IgD-negative memory B cell (primary cell): Measurements from ENCODE around the gene TECR. TPM values are rescaled to one million over a fixed set of nuclear protein-coding genes. Genes with fewer than 3 reads are reported as not detected.

Source experiments
- H3K27ac Mint-ChIP-seq, 3 donors: one replicate each; pipeline ENCODE4 v1.8.0; 2020 to 2022; ENCODE audit warnings: mild to moderate bottlenecking in 3 of 3, mixed read lengths in 3 of 3, moderate library complexity in 1 of 3
- H3K27me3 Mint-ChIP-seq: one replicate; pipeline ENCODE4 v1.8.0; 2021; ENCODE audit warnings: mixed read lengths
- H3K36me3 Mint-ChIP-seq: one replicate; pipeline ENCODE4 v1.8.0; 2020; ENCODE audit warnings: mild to moderate bottlenecking, mixed read lengths
- H3K4me1 Mint-ChIP-seq, 3 donors: one replicate each; pipeline ENCODE4 v1.8.0; 2020 to 2022; ENCODE audit warnings: mixed read lengths in 3 of 3, mild to moderate bottlenecking in 1 of 3
- H3K4me3 Mint-ChIP-seq, 4 donors: one replicate each; pipeline ENCODE4 v1.8.0; 2020 to 2022; ENCODE audit warnings: mild to moderate bottlenecking in 4 of 4, mixed read lengths in 4 of 4, moderate library complexity in 3 of 4
- H3K9me3 Mint-ChIP-seq, 3 donors: one replicate each; pipeline ENCODE4 v1.8.0; 2020 to 2021; ENCODE audit warnings: mixed read lengths in 3 of 3, mild to moderate bottlenecking in 1 of 3
- polyA plus RNA-seq: library from polyadenylated mRNA; unstranded; fragments of 300-500 nt; fragmentation: Illumina TruSeq; gene quantifications from one replicate; pipeline ENCODE4 v1.2.3, GENCODE V29; 2021

The TECR gene, protein sequence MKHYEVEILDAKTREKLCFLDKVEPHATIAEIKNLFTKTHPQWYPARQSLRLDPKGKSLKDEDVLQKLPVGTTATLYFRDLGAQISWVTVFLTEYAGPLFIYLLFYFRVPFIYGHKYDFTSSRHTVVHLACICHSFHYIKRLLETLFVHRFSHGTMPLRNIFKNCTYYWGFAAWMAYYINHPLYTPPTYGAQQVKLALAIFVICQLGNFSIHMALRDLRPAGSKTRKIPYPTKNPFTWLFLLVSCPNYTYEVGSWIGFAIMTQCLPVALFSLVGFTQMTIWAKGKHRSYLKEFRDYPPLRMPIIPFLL
- 145 TPM for polyA plus RNA-seq

DNA sequence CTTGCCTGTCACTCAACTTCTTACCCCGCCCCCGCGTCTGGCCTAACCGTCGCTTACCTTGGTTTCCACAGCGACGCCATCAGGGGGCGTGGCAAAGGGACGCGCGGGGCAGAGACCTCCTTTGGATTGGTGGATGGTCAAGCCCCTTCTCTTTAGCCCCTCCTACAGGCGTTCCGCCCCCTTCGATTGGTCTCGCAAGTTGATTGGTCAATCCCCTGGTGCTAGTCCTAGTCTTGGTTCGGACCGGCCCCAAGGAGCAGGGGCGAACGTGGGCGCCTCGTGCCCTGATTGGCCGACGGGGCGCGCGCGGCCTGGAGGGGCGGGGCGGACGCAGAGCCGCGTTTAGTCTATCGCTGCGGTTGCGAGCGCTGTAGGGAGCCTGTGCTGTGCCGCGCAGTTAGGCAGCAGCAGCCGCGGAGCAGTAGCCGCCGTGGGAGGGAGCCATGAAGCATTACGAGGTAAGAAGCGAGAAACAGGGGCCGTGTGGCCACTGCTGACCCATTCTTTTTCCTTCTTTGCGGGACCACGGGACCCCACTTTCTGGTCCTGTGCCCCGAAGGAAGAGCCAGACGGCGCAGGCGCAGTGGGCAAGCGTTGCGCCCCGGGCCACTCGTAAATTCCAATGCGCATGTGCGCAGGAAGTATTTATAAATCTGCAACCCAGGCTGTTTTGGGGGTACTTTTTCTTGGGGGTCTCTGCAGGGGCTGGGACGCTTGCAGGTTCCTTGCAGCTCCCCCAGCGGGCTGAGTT, at the start of gene TECR:
TSS of gene TECR (plus strand) at position 341 of the 751 bp plus-strand sequence. CDS start at position 444, 103 bp downstream.
- Mint-ChIP-seq H3K27me3 (no peaks in the 10 kb centered on the region), H3K36me3 (peaks cover 2% of the 10 kb centered on the region), H3K27ac (peak within 1 kb of the TSS; percentile 82 to 99 (median 98)), H3K9me3 (no peaks in the 10 kb centered on the region), H3K4me3 (peak within 1 kb of the TSS; percentile 93 to 99 (median 97)), H3K4me1 (peaks cover 5 to 17% (median 14%) of the 10 kb centered on the region in 3 donors)

DNA sequence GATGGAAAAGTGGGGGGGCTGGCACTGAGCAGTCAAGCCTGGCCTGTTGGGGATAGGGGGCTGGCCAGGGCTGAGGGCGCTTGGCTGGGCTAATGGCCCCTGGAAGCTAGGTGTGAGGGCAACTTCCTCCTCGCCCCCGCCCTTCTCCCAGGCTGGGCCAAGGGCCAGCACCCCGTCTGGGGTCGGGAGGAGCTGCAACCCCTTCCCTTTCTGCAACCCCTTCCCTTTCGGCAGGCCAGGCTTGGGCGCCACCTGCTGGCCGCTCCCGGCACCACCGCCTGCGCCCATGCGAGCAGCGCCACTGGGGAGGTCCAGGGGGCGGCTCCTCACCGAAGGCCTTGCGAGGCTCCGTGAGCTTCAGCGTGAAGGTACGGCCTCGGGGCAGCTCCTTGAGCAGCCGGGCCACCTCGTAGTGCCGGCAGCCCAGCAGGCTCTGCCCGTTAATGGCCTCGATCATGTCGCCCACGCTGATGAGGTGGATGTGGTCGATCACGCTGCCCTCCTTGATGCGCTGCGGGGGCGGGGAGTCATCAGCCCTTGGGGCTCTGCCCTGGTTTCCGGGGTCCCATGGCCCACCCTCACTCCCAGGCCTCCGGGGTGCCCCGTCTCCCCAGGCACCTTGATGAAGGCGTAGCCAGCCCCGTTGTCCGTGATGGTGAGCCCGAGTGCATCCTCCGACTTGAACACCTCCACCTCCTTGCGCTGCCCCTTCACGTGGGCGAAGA, 49.3 kb upstream of the TECR start:
- H3K4me1 Mint-ChIP-seq: peaks cover 0 to 7% (median 2%) of the 10 kb centered on the region in 3 donors
- peaks cover 2% of the 10 kb centered on the region for H3K36me3 Mint-ChIP-seq
- H3K9me3 Mint-ChIP-seq: no peaks in the 10 kb centered on the region
- peaks cover 7% of the 10 kb centered on the region for H3K27me3 Mint-ChIP-seq
- H3K4me3 Mint-ChIP-seq: peak overlapping the region in 1 of 4 donors; percentile 44
- H3K27ac Mint-ChIP-seq: no peak overlapping the region

DNA sequence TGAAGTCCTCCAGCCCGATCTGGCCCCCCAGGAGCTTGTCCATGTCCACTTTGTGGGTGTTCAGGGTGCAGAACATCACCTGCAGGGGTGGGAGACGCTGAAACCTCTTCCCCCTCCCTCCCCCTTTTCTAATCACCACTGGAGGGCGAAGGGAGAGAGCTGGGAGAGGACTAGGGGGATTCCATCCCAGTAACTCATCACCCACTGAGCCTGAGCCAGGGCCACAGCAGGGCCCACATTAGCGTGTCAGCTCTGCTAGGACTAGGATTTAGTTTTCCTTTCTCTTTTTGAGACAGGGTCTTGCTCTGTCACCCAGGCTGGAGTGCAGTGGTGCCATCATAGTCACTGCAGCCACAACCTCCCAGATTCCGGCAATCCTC, 48.7 kb upstream of the TECR start:
- H3K27me3 Mint-ChIP-seq: peaks cover 4% of the 10 kb centered on the region
- H3K9me3 Mint-ChIP-seq: no peaks in the 10 kb centered on the region
- peak overlapping the region in 1 of 4 donors; percentile 44 for H3K4me3 Mint-ChIP-seq
- H3K27ac Mint-ChIP-seq: no peak overlapping the region
- peaks cover 2% of the 10 kb centered on the region for H3K36me3 Mint-ChIP-seq
- H3K4me1 Mint-ChIP-seq: peaks cover 0 to 7% (median 2%) of the 10 kb centered on the region in 3 donors

DNA sequence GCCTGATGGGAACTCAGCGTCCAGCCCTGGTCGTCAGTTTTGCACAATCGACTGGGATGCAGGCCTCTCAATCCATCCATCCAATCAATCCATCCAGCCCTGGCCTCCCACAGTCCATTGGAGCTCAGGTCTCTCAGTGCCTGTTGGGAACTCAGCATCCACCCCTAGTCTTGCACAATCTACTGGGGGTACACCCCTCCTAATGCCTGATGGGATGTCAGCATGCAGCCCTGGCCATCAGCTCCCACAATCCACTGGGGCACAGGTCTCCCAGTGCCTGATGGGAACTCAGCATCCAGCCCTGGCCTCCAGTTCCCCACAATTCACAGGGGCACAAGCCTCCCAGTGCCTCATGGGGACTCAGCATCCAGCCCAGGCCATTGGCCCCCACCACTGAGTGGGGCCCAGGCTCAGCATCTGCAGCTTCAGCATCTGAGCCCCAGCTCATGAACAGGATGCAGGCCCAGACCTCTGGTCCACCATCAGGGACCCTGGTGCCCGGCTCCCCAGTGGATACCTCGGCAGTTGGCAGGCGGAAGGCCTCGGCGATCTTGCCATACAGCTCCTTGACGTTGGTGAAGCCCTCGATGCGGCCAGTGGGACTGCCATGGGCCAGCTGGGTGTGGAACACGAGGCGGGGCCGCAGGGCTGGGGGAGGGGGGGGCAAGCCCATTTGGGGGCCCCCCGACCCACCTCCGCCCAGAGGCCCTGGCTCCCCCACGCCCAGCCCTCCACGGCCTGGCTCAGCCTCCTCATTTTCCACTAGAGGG, 47.0 kb upstream of the TECR start:
- peak overlapping the region in 1 of 4 donors; percentile 28 for H3K4me3 Mint-ChIP-seq
- H3K27ac Mint-ChIP-seq: no peak overlapping the region
- no peaks in the 10 kb centered on the region for H3K9me3 Mint-ChIP-seq
- H3K27me3 Mint-ChIP-seq: no peaks in the 10 kb centered on the region
- H3K4me1 Mint-ChIP-seq: peaks cover 3 to 5% (median 5%) of the 10 kb centered on the region in 3 donors
- no peaks in the 10 kb centered on the region for H3K36me3 Mint-ChIP-seq

DNA sequence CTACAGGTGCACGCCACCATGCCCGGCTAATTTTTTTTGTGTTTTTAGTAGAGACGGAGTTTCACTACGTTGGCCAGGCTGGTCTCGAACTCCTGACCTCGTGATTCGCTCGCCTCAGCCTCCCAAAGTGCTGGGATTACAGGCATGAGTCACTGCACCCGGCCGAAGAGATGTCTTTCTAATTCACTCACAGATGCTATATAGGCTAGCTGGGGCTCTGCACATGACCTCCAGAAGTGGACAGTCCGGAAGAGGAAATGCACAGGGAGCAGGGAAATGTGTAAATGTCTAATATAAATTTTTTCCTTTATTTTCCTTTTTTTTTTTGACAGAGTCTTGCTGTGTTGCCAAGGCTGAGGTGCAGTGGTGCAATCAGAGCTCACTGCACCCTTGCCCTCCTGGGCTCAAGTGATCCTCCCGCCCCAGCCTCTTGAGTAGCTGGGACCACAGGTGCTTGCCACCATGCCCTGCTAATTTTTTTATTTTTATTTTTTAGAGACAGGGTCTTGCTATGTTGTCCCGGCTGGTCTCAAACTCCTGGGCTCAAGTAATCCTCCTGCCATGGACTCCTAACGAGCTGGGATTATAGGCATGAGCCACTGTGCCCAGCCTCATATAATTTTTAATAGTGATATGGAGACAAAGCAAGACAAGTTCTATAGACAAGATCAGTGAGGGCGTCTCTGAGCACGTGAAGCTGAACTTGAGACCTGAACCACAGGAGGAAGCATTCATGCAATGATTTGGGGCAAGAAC, 41.8 kb upstream of the TECR start:
- Mint-ChIP-seq H3K4me3 (no peak overlapping the region), H3K36me3 (peaks cover 3% of the 10 kb centered on the region), H3K4me1 (peaks cover 2 to 5% (median 3%) of the 10 kb centered on the region in 3 donors), H3K27me3 (no peaks in the 10 kb centered on the region), H3K27ac (no peak overlapping the region), H3K9me3 (no peaks in the 10 kb centered on the region)

DNA sequence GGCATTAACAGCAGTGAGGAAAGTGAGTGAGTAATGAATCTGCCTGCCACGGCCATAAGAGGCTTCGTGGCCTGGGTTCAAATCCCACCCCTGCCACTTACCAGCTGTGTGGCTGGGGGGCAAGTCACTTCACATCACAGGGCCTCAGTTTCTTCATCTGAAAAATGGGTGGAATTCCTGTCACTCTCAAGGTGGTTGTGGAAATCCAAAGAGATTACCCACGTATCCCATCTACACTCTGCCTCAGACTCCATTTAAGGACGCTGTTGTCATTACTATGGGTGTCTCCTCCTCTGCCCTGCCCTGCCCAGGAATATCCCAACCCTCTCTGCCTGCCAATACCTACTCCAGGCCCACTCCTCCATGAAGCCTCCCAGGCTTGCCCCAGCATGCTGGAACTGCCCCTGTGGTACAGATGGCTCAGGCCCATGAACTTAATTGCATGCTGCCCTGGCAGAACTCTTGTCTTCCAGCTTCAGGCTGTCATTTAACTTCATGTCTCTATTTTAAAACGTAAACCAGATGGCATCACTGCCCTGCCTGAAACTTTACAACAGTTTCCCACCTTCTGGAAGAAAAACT, 36.5 kb upstream of the TECR start:
- Mint-ChIP-seq H3K27ac (no peak overlapping the region), H3K36me3 (peaks cover 3% of the 10 kb centered on the region), H3K4me3 (peak overlapping the region in 1 of 4 donors; percentile 47), H3K4me1 (peaks cover 5 to 13% (median 13%) of the 10 kb centered on the region in 3 donors), H3K27me3 (no peaks in the 10 kb centered on the region), H3K9me3 (no peaks in the 10 kb centered on the region)

DNA sequence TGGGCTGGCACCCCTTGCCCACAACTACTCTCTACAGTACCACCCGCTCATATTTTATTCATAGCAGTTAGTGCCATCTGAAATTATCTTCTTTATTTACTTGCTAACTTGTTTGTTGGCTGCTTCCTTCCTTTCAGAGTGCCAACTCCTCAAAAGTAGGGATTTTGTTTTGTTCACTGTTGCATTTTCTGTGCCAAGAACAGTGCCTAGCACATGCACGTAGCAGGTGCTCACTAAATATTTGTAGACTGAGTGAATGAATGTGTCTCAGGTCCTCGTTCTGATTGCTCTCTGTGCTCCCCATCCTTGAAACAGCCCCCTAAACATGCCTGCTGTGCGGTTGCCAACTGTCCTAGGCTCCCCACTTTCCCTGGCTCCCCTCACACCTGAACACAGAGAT, 35.0 kb upstream of the TECR start:
- H3K4me1 Mint-ChIP-seq: peaks cover 5 to 13% (median 13%) of the 10 kb centered on the region in 3 donors
- H3K9me3 Mint-ChIP-seq: no peaks in the 10 kb centered on the region
- peak overlapping the region; percentile 25 to 92 (median 72) for H3K4me3 Mint-ChIP-seq
- H3K27me3 Mint-ChIP-seq: no peaks in the 10 kb centered on the region
- H3K36me3 Mint-ChIP-seq: peaks cover 2% of the 10 kb centered on the region
- no peak overlapping the region for H3K27ac Mint-ChIP-seq

DNA sequence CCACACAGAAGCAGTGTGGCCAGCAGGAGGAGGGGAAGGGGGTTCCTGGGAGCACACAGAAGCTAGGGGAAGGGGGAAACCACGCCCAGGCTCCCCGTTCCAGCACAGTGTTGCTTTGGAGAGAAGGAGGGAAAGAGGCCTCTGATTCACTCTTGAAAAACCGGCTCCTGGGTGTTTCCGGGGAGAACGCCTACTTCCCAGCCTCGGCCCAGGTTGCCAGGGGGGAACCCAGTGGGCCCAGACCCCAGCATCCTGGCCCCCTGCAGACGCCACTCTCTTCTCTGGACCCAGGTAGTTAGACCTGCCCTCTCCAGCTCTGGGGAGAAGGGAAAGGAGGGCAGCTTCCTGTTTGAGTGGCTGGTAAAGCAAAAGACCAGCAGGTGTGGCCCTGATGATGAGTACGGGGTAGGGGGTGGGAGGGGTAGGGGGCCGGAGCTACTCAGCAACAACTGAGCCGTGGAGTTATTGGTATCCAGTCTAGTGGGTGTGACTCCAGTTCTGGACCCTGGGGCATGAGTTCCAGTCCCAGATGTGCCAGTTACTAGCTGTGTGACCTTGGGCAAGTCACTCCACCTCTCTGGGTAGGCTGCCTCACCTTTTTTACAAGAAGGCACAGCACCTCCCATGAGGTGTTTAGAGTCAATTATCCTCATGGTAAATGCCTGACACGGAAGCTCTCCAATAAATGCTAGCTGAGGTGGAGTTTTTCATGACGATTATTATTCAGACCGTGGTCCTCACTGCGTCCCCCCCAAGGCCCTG, 34.3 kb upstream of the TECR start:
- Mint-ChIP-seq H3K27ac (peak overlapping the region in 1 of 3 donors; percentile 77), H3K4me3 (peak overlapping the region; percentile 79 to 92 (median 81)), H3K36me3 (peaks cover 1% of the 10 kb centered on the region), H3K9me3 (no peaks in the 10 kb centered on the region), H3K4me1 (peaks cover 5 to 13% (median 13%) of the 10 kb centered on the region in 3 donors), H3K27me3 (no peaks in the 10 kb centered on the region)

DNA sequence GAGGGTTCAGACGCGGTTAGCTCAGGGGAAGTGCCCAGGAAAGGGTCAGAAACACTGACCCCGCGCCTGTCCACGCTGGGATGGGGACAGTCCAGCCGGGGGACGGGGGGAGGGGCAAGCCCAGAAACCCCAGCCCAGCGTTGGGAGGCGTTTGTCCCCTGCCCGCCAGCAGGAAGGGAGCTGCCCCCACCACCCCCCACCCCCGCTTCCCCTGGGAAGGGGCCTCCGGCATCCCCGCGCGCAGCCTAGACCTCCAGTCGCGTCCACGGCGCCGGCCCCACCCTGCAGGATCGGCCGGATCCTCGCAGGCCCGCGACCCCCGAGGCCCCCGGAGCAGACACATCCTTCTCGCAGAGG, 33.7 kb upstream of the TECR start:
- H3K9me3 Mint-ChIP-seq: no peaks in the 10 kb centered on the region
- H3K4me3 Mint-ChIP-seq: peak overlapping the region; percentile 79 to 92 (median 81)
- peak overlapping the region in 1 of 3 donors; percentile 77 for H3K27ac Mint-ChIP-seq

DNA sequence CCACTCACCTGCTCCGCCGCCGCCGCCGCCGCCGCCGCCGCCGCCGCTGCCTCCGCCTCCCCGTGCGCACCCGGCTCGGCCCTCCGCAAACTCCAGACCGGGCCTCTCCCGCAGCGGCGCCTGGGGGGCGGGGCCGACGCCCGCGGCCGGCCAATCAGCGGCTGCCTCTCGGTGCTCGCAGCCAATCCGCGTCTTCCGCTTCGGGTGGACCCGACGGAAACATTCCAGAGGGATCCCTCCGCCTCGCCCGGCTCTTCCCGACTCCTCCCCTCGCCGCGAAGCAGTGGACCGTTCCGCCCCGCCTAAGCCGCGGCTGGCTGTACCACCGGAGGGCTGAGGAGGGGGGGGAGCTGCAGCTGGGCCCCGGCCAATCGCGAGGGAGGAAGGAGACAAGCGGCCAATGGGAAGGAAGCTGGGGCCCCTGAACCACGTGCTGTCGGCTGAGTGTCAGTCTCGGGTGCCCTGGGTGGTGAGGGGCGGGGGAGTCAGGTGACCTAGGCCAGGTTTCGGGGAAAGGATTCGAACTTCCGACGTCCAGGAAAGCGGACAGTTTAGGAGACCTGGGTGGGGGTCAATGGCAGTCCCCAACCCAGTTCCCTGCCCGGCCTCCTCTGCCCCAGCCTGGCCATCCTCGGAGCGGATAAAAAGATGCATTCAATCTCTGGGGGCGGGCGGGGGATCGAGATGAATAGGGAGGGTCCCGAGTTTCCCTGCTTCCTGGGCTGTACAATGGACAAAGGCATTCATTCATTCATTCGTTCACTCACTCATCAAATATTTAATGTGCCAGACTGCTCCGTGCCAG, 33.2 kb upstream of the TECR start, which contains the start of gene GIPC1:
TSS of gene GIPC1 (minus strand) at position 99 of the 805 bp plus-strand sequence. CDS start 13,151 bp downstream, outside the sequence.
- no peaks in the 10 kb centered on the region for H3K9me3 Mint-ChIP-seq
- H3K27ac Mint-ChIP-seq: peak within 1 kb of the TSS in 2 of 3 donors; percentile 56 to 77
- H3K4me1 Mint-ChIP-seq: peaks cover 5 to 13% (median 13%) of the 10 kb centered on the region in 3 donors
- H3K36me3 Mint-ChIP-seq: no peaks in the 10 kb centered on the region
- H3K4me3 Mint-ChIP-seq: peak within 1 kb of the TSS; percentile 79 to 92 (median 84)
- H3K27me3 Mint-ChIP-seq: no peaks in the 10 kb centered on the region

More for the DNA sequence above, 33.7 kb upstream of the TECR start:
- Mint-ChIP-seq H3K36me3 (peaks cover 1% of the 10 kb centered on the region), H3K4me1 (peaks cover 5 to 13% (median 13%) of the 10 kb centered on the region in 3 donors), H3K27me3 (no peaks in the 10 kb centered on the region)

DNA sequence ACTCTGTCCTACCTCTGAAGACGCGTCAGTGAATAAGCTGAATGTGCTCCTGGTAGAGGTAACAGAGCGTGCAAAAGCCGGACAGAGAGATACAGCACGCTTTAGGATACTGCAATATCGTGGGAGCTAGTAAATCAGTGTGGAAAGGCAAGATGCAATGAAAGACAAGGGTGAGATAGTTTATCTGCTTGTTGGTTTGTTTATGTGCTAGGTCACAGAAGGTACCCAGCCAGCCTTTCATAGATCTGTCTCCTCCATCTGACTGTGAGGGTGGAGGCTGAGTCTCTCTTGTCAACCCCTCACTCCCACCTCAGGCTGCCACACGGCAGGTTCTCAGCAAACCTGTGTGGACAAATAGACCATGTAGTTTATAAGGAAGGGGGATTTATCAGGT, 32.6 kb upstream of the TECR start:
- Mint-ChIP-seq H3K27ac (peak overlapping the region in 2 of 3 donors; percentile 2 to 56), H3K4me1 (peaks cover 5 to 13% (median 13%) of the 10 kb centered on the region in 3 donors), H3K4me3 (peak overlapping the region; percentile 58 to 89 (median 82)), H3K9me3 (no peaks in the 10 kb centered on the region), H3K36me3 (no peaks in the 10 kb centered on the region), H3K27me3 (no peaks in the 10 kb centered on the region)

DNA sequence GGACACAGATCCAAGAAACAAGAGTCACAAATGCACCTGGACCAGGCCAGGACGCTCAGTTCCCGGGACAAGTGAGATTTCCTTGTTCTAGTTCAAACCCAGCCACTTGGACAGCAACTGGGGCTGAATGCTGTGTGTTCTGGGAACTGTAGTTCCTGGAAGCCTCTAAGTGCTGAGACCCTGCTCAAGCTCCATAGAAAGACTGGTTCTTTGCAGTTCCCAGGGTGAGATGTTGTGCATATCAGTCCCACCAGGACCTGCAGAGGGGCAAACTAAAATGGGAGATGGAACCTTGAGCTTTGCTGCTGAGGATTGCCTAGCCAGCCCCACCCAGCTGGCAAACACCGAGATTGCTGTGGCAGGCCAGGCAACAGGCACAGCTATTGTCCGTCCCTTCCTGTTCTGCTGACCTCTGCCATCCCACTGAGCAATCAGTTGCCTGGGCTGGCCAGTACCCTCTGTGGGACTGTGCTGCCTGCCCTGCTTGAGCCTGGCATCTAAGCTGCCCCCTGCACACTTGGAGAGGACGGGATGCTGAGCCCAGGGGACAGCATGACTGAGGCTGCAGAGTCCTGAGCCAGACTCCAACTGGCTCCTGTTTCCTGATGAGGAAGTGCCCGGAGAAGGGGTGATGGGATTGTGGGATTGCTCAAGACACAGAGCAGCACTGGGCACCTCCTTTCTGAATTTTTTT, 32.0 kb upstream of the TECR start:
- Mint-ChIP-seq H3K36me3 (no peaks in the 10 kb centered on the region), H3K4me3 (peak overlapping the region in 3 of 4 donors; percentile 57 to 85 (median 58)), H3K4me1 (peaks cover 5 to 13% (median 11%) of the 10 kb centered on the region in 3 donors), H3K27ac (no peak overlapping the region), H3K9me3 (no peaks in the 10 kb centered on the region), H3K27me3 (no peaks in the 10 kb centered on the region)
